Endothelial cell of coronary artery (primary cell): ENCODE measurements around the gene SERPINB13. TPM values are rescaled to one million over a fixed set of nuclear protein-coding genes. Genes with fewer than 3 reads are reported as not detected.

Source experiments
- total RNA-seq: library from RNA; depleted of rRNA; stranded (reverse); fragments of >200 nt; gene quantifications from 2 replicates; pipeline ENCODE4 v1.2.3, GENCODE V29; 2014

The SERPINB13 gene, protein sequence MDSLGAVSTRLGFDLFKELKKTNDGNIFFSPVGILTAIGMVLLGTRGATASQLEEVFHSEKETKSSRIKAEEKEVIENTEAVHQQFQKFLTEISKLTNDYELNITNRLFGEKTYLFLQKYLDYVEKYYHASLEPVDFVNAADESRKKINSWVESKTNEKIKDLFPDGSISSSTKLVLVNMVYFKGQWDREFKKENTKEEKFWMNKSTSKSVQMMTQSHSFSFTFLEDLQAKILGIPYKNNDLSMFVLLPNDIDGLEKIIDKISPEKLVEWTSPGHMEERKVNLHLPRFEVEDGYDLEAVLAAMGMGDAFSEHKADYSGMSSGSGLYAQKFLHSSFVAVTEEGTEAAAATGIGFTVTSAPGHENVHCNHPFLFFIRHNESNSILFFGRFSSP
- not detected in 2 replicates for total RNA-seq

GRCh38 chr18:63586966-63587365, at the start of gene SERPINB13:
TSS of gene SERPINB13 (plus strand) at chr18:63587343. CDS start at chr18:63588668, 1,325 bp downstream.

DNA sequence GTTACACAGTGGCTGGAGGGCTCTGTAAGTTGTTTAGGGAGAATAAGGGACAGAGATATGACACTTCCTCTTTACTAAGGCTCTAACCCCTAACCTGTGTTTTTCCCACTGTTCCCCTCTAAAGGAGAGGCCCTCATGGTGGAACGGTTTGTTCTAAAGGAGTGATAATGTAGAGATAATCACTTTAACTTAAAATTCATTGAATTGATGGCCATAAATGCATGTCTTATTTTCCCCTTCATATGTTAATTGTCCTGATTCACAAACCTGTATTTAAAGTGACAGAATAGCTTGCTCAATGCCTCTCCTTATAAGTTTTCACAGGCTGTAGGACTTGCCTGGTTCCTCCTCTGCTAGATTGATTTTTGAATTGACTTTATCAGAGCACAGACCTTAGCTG, 45.1 kb upstream of the SERPINB13 start, which contains the start of gene SERPINB12:
Gene SERPINB12 (plus strand): TSS at position 301 of the 400 bp plus-strand sequence. CDS start 13,791 bp downstream, outside the sequence.

DNA sequence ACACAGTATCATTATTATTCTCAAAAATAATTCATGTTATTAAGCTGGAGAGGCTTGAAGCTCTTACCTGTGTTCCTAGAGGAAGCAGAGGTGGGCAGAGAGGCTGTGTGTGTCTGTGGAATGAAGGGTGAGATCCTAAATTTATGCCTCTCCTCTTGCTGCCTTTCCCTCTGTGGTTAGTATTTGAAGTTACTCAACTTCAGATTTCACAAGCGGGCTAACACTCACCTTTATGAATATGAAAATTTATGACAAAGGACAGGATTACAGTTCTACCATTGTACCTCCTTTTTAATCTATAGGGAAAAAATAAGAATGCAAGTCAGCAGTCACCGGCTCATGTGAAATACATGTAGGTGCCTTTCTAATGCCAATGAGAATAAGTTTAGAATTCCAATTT, 57.0 kb downstream of the SERPINB13 start, which contains the start of gene SERPINB4:
Gene SERPINB4 (minus strand): TSS at position 115 of the 400 bp plus-strand sequence. CDS start 679 bp downstream, outside the sequence.

Other genes with a start within 250 kb of the SERPINB13 start
- gene KDSR, start 220.1 kb upstream of the SERPINB13 start, total RNA-seq = 9.3 and 17.7 TPM in 2 replicates
- 45.0 and 50.4 TPM in 2 replicates for gene VPS4B, start 164.9 kb upstream of the SERPINB13 start, total RNA-seq
- not detected in 2 replicates for gene SERPINB5, start 110.4 kb upstream of the SERPINB13 start, total RNA-seq
- not detected in 2 replicates for gene SERPINB12, start 45.0 kb upstream of the SERPINB13 start, total RNA-seq
- gene SERPINB4, start 56.9 kb downstream of the SERPINB13 start, total RNA-seq = not detected in 2 replicates
- not detected in 2 replicates for gene SERPINB3, start 74.5 kb downstream of the SERPINB13 start, total RNA-seq
- not detected in 2 replicates for gene SERPINB11, start 115.6 kb downstream of the SERPINB13 start, total RNA-seq
- gene SERPINB7, start 188.1 kb downstream of the SERPINB13 start, total RNA-seq = not detected in 2 replicates